ENCODE data around the gene UBAC2.

- no peak for TF ChIP-seq CTCF (IDR thresholded peaks at IDR 0.05)
- TF ChIP-seq ZFX (IDR thresholded peaks at IDR 0.05; ENCODE audit: borderline replicate concordance), result no peak
Measured at GRCh38 chr13:99157046-99157445, 43.6 kb upstream of the UBAC2 start.
